MG63 (cell line): ENCODE results near the gene ALDH1L1. TPM values are rescaled to one million over a fixed set of nuclear protein-coding genes. Genes with fewer than 3 reads are reported as not detected.

Experiments
- DNase-seq: peaks from one replicate; pipeline ENCODE4 v3.0.0-alpha.2; 2020
- H3K27me3 ChIP-seq: fragments of 250-450 bp; sonication (Bioruptor Pico); 2 replicates; pipeline ENCODE4 v1.5.1; 2020; ENCODE audit warnings: mild to moderate bottlenecking, moderate library complexity
- H3K36me3 ChIP-seq: fragments of 250-450 bp; sonication (Bioruptor Pico); 2 replicates; pipeline ENCODE4 v1.5.1; 2020; ENCODE audit warnings: mild to moderate bottlenecking, moderate library complexity
- H3K4me3 ChIP-seq: fragments of 250-450 bp; sonication (Bioruptor Pico); 2 replicates; pipeline ENCODE4 v1.5.1; 2020; ENCODE audit warnings: mild to moderate bottlenecking, moderate library complexity
- H3K9me3 ChIP-seq: fragments of 250-450 bp; sonication (Bioruptor Pico); 2 replicates; pipeline ENCODE4 v1.5.1; 2020; ENCODE audit warnings: mild to moderate bottlenecking, moderate library complexity
- total RNA-seq: library from RNA; depleted of rRNA; stranded (reverse); fragments of >200 nt; shearing (Covaris generic); gene quantifications from 2 replicates; pipeline ENCODE4 v1.2.3, GENCODE V29; 2014; ENCODE audit warnings: low replicate concordance; rRNA removed

ALDH1L1 gene
- total RNA-seq, 1 experiment from 2014 or later, result not detected

DNA sequence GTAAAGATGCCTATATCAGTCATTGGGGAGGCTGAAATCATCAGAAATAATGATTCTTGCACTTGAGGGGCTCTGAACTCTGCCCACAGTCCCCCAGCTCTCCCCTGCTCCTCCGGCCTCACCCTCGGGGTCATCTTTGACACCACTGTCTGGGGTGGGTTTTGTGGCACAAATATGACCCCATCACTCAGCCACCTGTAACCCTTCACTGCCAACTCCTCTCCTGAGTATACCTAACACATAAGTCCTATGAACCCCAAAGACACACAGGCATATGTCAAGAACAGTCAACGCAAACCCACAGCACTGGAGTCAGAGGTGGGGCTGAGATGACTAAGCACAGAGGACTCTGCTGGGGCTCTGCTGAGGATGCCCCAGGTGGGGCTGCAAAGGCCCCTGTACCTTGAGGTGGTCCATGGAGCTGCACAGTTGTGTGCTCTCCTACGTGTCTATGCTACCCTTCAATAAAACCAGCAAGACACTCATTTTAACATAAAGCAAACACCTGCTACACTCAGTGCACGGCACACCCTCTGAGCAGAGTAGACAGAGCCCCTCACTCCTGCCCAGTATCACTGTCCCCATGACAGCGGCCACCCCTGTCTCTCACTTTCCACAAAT lies 126.3 kb downstream of the ALDH1L1 start:
- no peaks in the 10 kb centered on the region for H3K36me3 ChIP-seq
- no peak for DNase-seq
- no peaks in the 10 kb centered on the region for H3K27me3 ChIP-seq
- H3K9me3 ChIP-seq, result no peaks in the 10 kb centered on the region; the same call in 1 of the 2 replicates
- no peak overlapping the region for H3K4me3 ChIP-seq

Other genes starting within 250 kb of the ALDH1L1 start
- not detected in 2 replicates for gene ROPN1B, start 211.4 kb downstream of the ALDH1L1 start, total RNA-seq
- 55.6 and 63.0 TPM in 2 replicates for gene SLC41A3, start 96.5 kb downstream of the ALDH1L1 start, total RNA-seq
- 0.22 and 0.26 TPM in 2 replicates for gene KLF15, start 176.8 kb upstream of the ALDH1L1 start, total RNA-seq
- gene CFAP100, start 214.3 kb upstream of the ALDH1L1 start, total RNA-seq, result not detected in 2 replicates